Muscle layer of colon (tissue), 2 donors: ENCODE results near the gene MAP7D1.

Experiments used
- H3K27ac ChIP-seq: one replicate; pipeline ENCODE4 v1.7.0; 2013; ENCODE audit warnings: low read depth, mild to moderate bottlenecking, low read length, moderate library complexity
- H3K27me3 ChIP-seq, 2 donors: one replicate each; pipeline ENCODE4 v1.7.0; 2013; ENCODE audit warnings: low read length in 2 of 2, mild to moderate bottlenecking in 2 of 2; ENCODE audit not compliant: insufficient read depth in 2 of 2, control insufficient read depth in 1 of 2
- H3K36me3 ChIP-seq: one replicate; pipeline ENCODE4 v1.7.0; 2013; ENCODE audit warnings: mild to moderate bottlenecking, low read length; ENCODE audit not compliant: insufficient read depth
- H3K4me1 ChIP-seq: one replicate; pipeline ENCODE4 v1.7.0; 2013; ENCODE audit warnings: mild to moderate bottlenecking, low read length; ENCODE audit not compliant: insufficient read depth
- H3K4me3 ChIP-seq, 2 donors: one replicate each; pipeline ENCODE4 v1.7.0; 2013; ENCODE audit warnings: low read length in 2 of 2, low read depth in 1 of 2, mild to moderate bottlenecking in 1 of 2, moderate library complexity in 1 of 2
- H3K9ac ChIP-seq: one replicate; pipeline ENCODE4 v1.7.0; 2013; ENCODE audit warnings: low read length
- H3K9me3 ChIP-seq: one replicate; pipeline ENCODE4 v1.7.0; 2013; ENCODE audit warnings: mild to moderate bottlenecking, low read length
- donor health status: abdominal sarcoma.
- donor health status: Adenocarcinoma of cecum.

The MAP7D1 gene

DNA sequence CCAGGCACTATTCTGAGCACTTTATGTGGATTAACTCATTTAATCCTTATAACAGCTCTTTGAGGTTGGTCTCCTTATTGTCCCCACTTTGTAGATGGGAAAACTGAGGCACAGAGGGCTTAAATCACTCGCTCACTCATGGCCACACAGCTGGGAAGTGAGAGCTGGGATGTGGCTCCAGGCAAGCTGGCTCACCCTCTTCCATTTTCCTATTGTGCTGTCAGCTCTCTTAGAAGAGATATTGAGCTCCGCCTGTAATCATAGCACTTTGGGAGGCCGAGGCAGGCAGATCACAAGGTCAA is 27.1 kb upstream of the MAP7D1 start:
- no peak overlapping the region for H3K4me3 ChIP-seq
- no peak overlapping the region for H3K9ac ChIP-seq
- no peaks in the 10 kb centered on the region for H3K27me3 ChIP-seq
- H3K4me1 ChIP-seq = peaks cover 8% of the 10 kb centered on the region
- no peak overlapping the region for H3K27ac ChIP-seq
- H3K9me3 ChIP-seq = no peaks in the 10 kb centered on the region
- no peaks in the 10 kb centered on the region for H3K36me3 ChIP-seq

DNA sequence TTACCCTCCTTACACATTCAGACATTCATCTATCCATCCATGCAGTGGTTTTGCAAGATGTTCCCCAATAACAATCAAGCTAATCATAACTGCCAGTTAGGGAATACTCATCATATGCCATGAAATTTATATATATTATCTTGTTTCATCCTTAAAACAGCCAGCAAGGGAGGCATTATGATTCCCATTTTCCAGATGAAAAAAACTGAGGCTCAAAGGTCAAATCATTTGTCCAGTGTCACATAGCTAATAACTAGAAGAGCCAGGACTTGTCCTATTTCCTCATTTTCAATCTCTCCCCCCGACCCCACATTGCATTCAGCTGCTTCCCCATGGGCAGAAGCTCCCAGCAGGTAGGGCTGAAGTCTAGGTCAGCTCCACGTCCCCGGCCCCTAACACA is 23.9 kb upstream of the MAP7D1 start:
- Histone ChIP-seq H3K27ac (no peak overlapping the region), H3K9me3 (no peaks in the 10 kb centered on the region), H3K36me3 (peaks cover 9% of the 10 kb centered on the region), H3K27me3 (no peaks in the 10 kb centered on the region), H3K4me1 (peaks cover 39% of the 10 kb centered on the region), H3K4me3 (no peak overlapping the region), H3K9ac (no peak overlapping the region)

DNA sequence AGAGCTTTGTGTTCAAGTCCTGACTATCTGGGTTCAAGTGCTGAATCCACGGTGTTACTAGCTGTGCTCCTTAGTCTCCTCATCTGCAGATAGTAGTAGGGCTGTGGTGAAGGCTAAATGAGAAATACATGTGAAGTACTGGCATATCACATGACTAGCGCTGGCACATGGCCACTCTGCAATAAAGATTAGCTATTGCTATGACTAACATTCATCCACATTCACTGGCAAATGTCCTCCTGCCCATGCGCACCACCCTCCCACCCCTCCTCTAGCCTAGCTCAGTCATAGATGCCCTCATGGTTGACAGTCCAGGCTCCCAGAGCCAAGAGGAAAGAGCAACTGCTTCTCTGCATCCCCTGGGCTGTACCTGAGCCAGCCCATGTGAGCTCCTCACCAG is 22.5 kb upstream of the MAP7D1 start:
- no peak overlapping the region for H3K9ac ChIP-seq
- peaks cover 39% of the 10 kb centered on the region for H3K4me1 ChIP-seq
- H3K36me3 ChIP-seq = peaks cover 23% of the 10 kb centered on the region
- H3K27me3 ChIP-seq = no peaks in the 10 kb centered on the region
- no peak overlapping the region for H3K27ac ChIP-seq
- no peaks in the 10 kb centered on the region for H3K9me3 ChIP-seq
- no peak overlapping the region for H3K4me3 ChIP-seq

DNA sequence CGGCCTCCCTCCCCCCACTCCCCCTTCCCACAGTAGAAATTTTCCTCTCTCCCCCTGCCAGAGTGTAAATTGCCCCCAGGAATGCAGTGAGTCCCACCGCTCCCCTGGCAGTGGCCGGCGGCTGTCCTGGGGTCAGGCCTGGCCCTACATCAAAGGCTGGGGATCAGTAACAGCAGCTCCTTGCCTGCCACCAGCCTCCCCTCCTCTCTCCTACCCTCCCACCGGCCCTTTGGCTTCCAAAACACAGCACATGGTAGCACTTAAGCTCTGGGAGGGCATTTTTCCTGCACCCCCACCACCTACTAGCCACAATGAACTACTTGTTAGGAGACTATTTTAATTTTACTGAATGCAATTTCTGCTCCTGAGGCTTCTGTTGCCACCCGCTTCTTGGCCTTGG is 21.9 kb upstream of the MAP7D1 start:
- H3K27ac ChIP-seq = no peak overlapping the region
- no peak overlapping the region for H3K4me3 ChIP-seq
- peaks cover 39% of the 10 kb centered on the region for H3K4me1 ChIP-seq
- no peak overlapping the region for H3K9ac ChIP-seq
- H3K9me3 ChIP-seq = no peaks in the 10 kb centered on the region
- H3K27me3 ChIP-seq = no peaks in the 10 kb centered on the region
- H3K36me3 ChIP-seq = peaks cover 25% of the 10 kb centered on the region

DNA sequence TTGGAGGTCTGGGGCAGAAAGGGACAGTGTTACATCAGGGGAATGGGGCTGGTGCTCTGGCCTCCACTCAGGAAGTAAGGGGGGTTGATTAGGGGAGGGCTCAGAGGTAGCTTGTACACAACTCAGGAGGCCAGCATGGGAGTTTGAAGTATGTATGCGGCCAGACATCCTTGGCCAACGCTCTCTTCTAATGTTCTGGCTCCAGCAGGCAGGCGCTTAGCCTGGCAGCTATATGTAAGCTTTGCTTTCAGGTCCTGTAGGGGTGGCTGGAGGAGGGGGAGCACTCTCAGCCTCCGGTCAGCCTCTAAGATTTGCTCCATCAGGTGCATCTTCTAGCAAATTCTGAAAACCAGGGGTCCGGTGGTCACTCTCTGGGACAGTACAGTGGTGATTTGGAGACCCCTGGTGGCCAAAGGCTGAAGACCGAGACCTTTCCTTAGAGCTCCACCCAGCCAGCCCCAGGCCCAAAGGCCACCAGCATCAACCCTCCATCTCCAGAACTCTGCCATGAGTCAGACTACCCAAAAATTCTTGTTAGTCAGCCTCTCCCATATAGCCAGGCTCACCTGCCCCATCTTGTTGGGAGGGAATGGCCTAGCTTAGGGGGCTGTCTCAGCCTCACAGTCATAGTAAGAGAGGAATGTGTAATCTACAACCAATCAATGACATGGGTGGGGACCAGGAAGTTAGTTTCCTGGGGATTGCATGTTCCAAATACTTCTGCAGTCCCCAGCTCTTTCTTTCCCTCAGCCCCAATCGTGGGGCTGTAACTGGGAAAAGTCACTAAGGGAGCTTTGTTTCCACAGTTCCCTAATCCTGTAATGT is 21.2 kb upstream of the MAP7D1 start:
- Histone ChIP-seq H3K4me1 (peaks cover 43% of the 10 kb centered on the region), H3K27me3 (no peaks in the 10 kb centered on the region), H3K36me3 (peaks cover 31% of the 10 kb centered on the region), H3K27ac (peak overlapping the region; percentile 65), H3K9me3 (no peaks in the 10 kb centered on the region), H3K9ac (no peak overlapping the region), H3K4me3 (no peak overlapping the region)

DNA sequence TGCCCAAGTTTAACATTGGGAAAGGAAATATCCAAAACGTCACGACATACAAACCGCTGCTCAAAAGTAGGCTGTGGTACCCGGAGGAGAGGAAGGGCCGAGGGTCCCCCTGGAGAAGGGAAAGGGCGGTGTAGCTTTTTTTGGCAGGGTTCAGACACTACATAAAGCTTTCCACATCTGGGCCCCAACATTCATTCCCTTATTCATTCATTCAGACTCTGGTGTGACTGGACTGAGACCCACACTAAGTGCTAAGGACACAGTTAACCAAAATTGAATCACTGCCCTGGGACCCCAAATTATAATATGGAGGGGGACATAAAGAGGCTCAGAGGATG is 20.7 kb upstream of the MAP7D1 start:
- Histone ChIP-seq H3K9me3 (no peaks in the 10 kb centered on the region), H3K27ac (peak overlapping the region; percentile 65), H3K9ac (no peak overlapping the region), H3K27me3 (no peaks in the 10 kb centered on the region), H3K4me1 (peaks cover 49% of the 10 kb centered on the region), H3K4me3 (no peak overlapping the region), H3K36me3 (peaks cover 33% of the 10 kb centered on the region)

DNA sequence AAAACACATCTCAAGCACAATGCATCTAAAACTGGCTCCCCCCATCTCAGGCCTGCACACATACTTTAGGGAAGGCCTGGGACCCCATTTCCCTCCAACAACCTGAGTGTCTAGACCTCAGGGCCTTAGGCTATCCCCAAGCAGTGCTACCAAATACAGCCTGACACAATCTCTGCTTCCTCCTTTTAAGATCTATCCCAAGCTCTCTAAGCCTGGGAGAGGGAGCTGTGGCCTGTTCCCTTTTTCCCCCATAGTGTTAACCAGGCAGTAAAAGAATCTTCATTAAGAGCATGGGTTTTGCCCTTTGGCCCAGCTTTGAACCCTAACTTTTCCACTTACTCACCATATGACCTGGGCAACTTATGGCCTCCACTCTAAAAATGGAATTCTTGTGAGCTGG is 20.2 kb upstream of the MAP7D1 start:
- Histone ChIP-seq H3K27ac (peak overlapping the region; percentile 65), H3K27me3 (no peaks in the 10 kb centered on the region), H3K4me1 (peaks cover 51% of the 10 kb centered on the region)

DNA sequence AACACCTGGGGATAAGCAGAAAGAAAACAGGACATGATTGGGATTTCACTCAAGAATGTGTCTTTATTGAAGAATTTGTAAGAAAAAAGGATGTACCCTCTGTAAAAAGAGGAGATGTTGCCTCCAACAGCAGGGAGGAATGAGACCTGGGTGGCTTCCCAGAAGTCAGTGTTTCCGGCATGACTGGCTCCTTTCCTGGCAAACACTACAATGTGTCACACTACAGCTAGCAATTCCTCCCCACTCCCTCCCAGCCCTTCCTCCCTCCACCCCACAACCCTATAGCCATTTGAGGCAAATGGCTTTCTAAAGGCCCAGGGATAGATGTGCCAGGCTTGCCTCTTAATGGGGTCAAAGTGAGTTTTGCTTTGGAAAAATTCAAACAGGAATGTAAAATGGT is 19.4 kb upstream of the MAP7D1 start:
- Histone ChIP-seq H3K27ac (peak overlapping the region; percentile 65), H3K9ac (no peak overlapping the region), H3K4me1 (peaks cover 51% of the 10 kb centered on the region), H3K27me3 (no peaks in the 10 kb centered on the region), H3K4me3 (no peak overlapping the region), H3K36me3 (peaks cover 33% of the 10 kb centered on the region), H3K9me3 (no peaks in the 10 kb centered on the region)

More for the DNA sequence above, 20.2 kb upstream of the MAP7D1 start:
- H3K4me3 ChIP-seq = no peak overlapping the region
- no peak overlapping the region for H3K9ac ChIP-seq
- H3K36me3 ChIP-seq = peaks cover 33% of the 10 kb centered on the region
- no peaks in the 10 kb centered on the region for H3K9me3 ChIP-seq

DNA sequence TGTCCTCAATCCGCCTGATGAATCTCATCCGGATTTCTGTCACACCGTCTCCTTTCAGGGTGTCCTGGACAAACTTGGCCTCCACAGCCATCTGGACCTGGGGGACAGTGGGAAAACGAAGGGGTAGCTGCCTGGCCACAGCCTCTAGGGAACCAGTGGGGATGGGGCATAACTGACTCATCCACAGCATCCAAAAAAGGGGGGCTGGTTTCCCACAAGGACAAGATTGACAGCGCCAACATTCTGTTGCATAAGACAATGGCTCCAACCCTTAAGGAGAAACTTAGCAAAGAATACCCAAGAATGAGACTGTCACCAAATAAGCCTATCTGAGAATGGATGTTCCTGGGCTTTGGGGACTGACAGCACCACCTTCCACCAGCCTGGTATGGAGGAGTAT is 18.7 kb upstream of the MAP7D1 start:
- Histone ChIP-seq H3K36me3 (peaks cover 33% of the 10 kb centered on the region), H3K27ac (peak overlapping the region; percentile 64), H3K9me3 (no peaks in the 10 kb centered on the region), H3K9ac (no peak overlapping the region), H3K4me1 (peaks cover 55% of the 10 kb centered on the region), H3K4me3 (no peak overlapping the region), H3K27me3 (no peaks in the 10 kb centered on the region)

DNA sequence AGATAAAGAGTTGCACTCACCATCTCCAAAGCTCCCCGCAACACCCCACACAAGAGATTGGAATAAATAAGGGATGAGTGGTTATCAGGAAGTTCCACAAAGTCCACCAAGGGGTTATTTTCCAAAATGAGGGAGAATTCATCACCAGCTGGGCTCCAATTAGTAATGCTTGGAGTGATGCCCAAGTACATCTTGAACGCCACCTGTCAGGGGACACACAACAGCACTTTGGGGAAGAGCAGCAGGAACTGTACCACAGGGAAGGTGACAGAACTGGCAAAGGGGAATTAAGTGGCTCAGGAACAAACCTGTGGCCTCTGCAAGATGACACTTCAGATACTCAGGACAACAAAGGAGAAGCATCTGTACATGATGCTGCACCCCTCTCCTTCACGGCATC is 18.2 kb upstream of the MAP7D1 start:
- Histone ChIP-seq H3K27ac (peak overlapping the region; percentile 10), H3K27me3 (no peaks in the 10 kb centered on the region), H3K4me3 (no peak overlapping the region), H3K36me3 (peaks cover 33% of the 10 kb centered on the region), H3K9me3 (no peaks in the 10 kb centered on the region), H3K9ac (no peak overlapping the region), H3K4me1 (peaks cover 59% of the 10 kb centered on the region)

DNA sequence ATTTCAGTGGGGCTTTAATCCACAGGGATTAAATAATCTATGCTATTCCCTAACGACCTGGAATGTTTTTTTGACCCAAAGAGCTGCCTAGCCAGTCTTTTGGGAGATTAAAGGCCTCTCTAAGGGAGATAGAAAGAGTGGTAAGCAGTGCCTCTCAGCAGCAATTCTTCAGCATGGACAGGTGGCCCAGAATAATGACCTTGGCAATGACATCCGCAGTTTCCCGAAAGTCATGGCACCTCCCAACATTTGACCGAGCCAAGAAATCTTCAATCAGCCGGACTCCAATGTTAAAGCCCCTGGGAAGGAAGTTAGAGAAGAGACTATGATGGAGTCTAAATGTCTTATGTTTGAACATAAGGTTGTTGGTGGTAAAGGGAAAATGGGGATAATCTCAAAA is 16.4 kb upstream of the MAP7D1 start:
- H3K9ac ChIP-seq = no peak overlapping the region
- H3K36me3 ChIP-seq = peaks cover 33% of the 10 kb centered on the region
- H3K27ac ChIP-seq = no peak overlapping the region
- H3K27me3 ChIP-seq = no peaks in the 10 kb centered on the region
- H3K9me3 ChIP-seq = no peaks in the 10 kb centered on the region
- H3K4me3 ChIP-seq = no peak overlapping the region
- peaks cover 44% of the 10 kb centered on the region for H3K4me1 ChIP-seq

DNA sequence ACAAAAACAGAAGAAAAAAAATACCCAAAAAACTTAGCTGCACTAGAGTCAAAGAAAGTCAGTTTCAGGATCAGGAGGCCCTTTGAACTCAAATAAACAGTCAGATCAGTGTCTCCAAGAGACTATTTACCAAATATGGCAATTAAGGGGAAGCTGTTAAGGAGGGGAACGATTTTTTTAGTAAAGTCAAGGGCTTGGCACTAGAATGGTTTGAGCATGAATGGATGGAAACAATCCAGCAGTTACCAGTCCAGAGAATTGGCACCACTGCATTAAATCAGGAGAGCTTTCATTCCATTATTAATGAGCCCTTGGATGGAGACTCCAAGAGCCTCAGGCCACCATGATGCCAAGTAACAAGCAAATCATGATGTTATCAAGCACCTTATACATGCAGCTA is 13.8 kb upstream of the MAP7D1 start:
- no peak overlapping the region for H3K4me3 ChIP-seq
- no peaks in the 10 kb centered on the region for H3K9me3 ChIP-seq
- peaks cover 28% of the 10 kb centered on the region for H3K36me3 ChIP-seq
- H3K4me1 ChIP-seq = peaks cover 20% of the 10 kb centered on the region
- H3K9ac ChIP-seq = no peak overlapping the region
- no peaks in the 10 kb centered on the region for H3K27me3 ChIP-seq
- H3K27ac ChIP-seq = no peak overlapping the region
